ENCODE data around the gene CDH23. TPM values are rescaled to one million over a fixed set of nuclear protein-coding genes. Genes with fewer than 3 reads are reported as not detected.

CDH23 gene
- total and polyA plus RNA-seq, 5 donors: 2.4 to 6.3 (median 5.2) TPM

GRCh38 chr10:71555087-71555723 is 158.5 kb downstream of the CDH23 start:
- no peak overlapping the region for H3K4me3 ChIP-seq (ENCODE audit: low read length)
- DNase-seq: peak in 2 of 3 donors; percentile 31 to 58
- no peaks in the 10 kb centered on the region for H3K9me3 ChIP-seq (ENCODE audit: control insufficient read depth, low read length)
- no peaks in the 10 kb centered on the region for H3K27me3 ChIP-seq (ENCODE audit: control insufficient read depth, insufficient read depth)
- 65% methylated on average over 10 of the region's 10 CpGs for WGBS
- no peak for ATAC-seq
- intact Hi-C loops (cut with DNase I): no loop called here
- no peak overlapping the region for H3K27ac ChIP-seq (ENCODE audit: low read length)
- no peaks in the 10 kb centered on the region for H3K4me1 ChIP-seq (ENCODE audit: control insufficient read depth, insufficient read depth, low read length)

GRCh38 chr10:71555724-71556119 is 159.0 kb downstream of the CDH23 start:
- DNase-seq (no peak), ATAC-seq (peak in 1 of 2 donors; percentile 27)
- Histone ChIP-seq H3K4me1 (ENCODE audit: control insufficient read depth, insufficient read depth, low read length) (no peaks in the 10 kb centered on the region), H3K27ac (ENCODE audit: low read length) (no peak overlapping the region), H3K4me3 (ENCODE audit: low read length) (no peak overlapping the region), H3K9me3 (ENCODE audit: control insufficient read depth, low read length) (no peaks in the 10 kb centered on the region), H3K27me3 (ENCODE audit: control insufficient read depth, insufficient read depth) (no peaks in the 10 kb centered on the region)
- intact Hi-C loops (cut with DNase I): no loop called here
- 63% methylated on average over 1 of the region's 1 CpG for WGBS

DNA sequence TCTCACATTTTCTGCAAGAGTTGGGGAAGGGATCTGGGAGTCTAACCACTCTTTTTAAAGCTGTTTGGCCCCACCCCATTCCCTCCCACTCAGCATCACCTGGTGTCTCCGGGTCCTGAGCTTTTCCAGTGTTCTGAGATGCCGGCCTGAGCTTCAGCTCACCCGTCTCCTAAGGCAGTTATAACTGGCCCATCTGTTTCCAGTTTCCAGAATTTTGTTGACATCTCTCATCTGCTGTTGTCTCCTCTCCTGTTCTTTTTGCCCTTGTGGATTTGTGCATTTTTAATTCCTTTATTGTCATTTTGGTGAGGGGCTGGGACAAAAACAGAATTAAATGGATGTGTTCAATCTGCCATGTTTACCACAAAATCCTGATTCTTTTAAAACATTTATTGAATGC is 162.3 kb downstream of the CDH23 start:
- H3K27ac ChIP-seq (ENCODE audit: low read length): no peak overlapping the region
- intact Hi-C loops (cut with DNase I): no loop called here
- H3K27me3 ChIP-seq (ENCODE audit: control insufficient read depth, insufficient read depth): no peaks in the 10 kb centered on the region
- H3K4me1 ChIP-seq (ENCODE audit: control insufficient read depth, insufficient read depth, low read length): no peaks in the 10 kb centered on the region
- WGBS: 59% methylated on average over 3 of the region's 3 CpGs
- ATAC-seq: no peak
- H3K4me3 ChIP-seq (ENCODE audit: low read length): no peak overlapping the region
- H3K9me3 ChIP-seq (ENCODE audit: control insufficient read depth, low read length): no peaks in the 10 kb centered on the region
- peak in 1 of 3 donors; percentile 3 for DNase-seq

- 61% methylated on average over 5 of the region's 5 CpGs for WGBS
- H3K27ac ChIP-seq (ENCODE audit: low read length): no peak overlapping the region
- H3K4me3 ChIP-seq (ENCODE audit: low read length): no peak overlapping the region
- intact Hi-C loops (cut with DNase I): loop anchor here in 1 of 4 donors (10.0 kb wide), 2 partner anchors 66 to 246 kb away; partner anchors contain the start of gene SLC29A3
- no peaks in the 10 kb centered on the region for H3K27me3 ChIP-seq (ENCODE audit: control insufficient read depth, insufficient read depth)
- H3K9me3 ChIP-seq (ENCODE audit: control insufficient read depth, low read length): no peaks in the 10 kb centered on the region
- ATAC-seq: no peak
- no peak for DNase-seq
- H3K4me1 ChIP-seq (ENCODE audit: control insufficient read depth, insufficient read depth, low read length): no peaks in the 10 kb centered on the region
Measured at GRCh38 chr10:71561003-71561574, 164.4 kb downstream of the CDH23 start.

DNA sequence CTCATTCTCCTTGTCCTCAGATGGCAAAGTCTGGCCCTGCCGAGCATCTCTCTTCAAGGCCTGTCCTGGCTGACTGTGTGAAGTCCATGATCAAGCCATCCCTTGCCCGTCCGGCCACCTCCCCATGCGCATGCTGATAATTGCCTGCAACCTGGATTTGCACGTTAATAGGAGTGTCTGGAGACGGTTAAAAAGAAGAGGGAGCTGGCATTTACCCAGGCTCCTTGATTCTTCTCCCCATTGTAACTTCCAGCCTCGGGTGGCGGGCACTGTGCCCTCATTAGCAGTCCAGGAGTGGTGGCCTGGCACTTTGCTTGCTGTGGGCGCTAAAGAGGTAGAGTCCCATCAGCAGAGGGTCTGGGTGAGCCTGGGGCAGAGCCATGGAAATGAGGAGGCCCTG is 165.5 kb downstream of the CDH23 start:
- intact Hi-C loops (cut with DNase I): loop anchor here in 1 of 4 donors (10.0 kb wide), 2 partner anchors 67 to 247 kb away; partner anchors contain the start of gene SLC29A3

DNA sequence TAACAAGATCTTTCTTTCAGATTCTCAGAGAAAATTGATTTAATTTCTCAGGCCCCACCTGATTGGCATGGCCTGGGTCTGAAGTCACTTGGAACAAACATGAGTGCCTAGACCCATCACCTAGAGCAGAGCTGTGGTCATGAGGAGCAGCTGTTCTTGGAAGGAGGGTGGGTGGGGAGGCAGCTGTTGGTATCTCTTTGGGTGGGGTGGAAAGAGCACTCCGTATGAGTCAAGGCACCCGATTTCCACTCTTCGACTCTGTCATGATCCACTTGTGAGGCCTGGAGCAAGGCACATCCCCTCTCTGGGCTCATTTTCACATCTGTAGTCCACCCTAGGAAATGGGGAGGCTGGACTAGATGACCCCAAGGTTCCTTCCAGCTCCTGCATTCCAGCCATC is 166.2 kb downstream of the CDH23 start:
- Histone ChIP-seq H3K4me1 (ENCODE audit: control insufficient read depth, insufficient read depth, low read length) (no peaks in the 10 kb centered on the region), H3K27me3 (ENCODE audit: control insufficient read depth, insufficient read depth) (no peaks in the 10 kb centered on the region), H3K9me3 (ENCODE audit: control insufficient read depth, low read length) (no peaks in the 10 kb centered on the region), H3K27ac (ENCODE audit: low read length) (no peak overlapping the region), H3K4me3 (ENCODE audit: low read length) (no peak overlapping the region)
- no peak for ATAC-seq
- intact Hi-C loops (cut with DNase I): loop anchor here in 1 of 4 donors (10.0 kb wide), 2 partner anchors 68 to 248 kb away; partner anchors contain the start of gene SLC29A3
- WGBS: 91% methylated on average over 3 of the region's 3 CpGs
- DNase-seq: no peak

More for the DNA sequence above, 165.5 kb downstream of the CDH23 start:
- no peaks in the 10 kb centered on the region for H3K4me1 ChIP-seq (ENCODE audit: control insufficient read depth, insufficient read depth, low read length)
- no peaks in the 10 kb centered on the region for H3K27me3 ChIP-seq (ENCODE audit: control insufficient read depth, insufficient read depth)
- peak in 1 of 3 donors; percentile 1 for DNase-seq
- no peak overlapping the region for H3K27ac ChIP-seq (ENCODE audit: low read length)
- no peak for ATAC-seq
- no peak overlapping the region for H3K4me3 ChIP-seq (ENCODE audit: low read length)
- H3K9me3 ChIP-seq (ENCODE audit: control insufficient read depth, low read length): no peaks in the 10 kb centered on the region
- WGBS: 94% methylated on average over 9 of the region's 9 CpGs

DNA sequence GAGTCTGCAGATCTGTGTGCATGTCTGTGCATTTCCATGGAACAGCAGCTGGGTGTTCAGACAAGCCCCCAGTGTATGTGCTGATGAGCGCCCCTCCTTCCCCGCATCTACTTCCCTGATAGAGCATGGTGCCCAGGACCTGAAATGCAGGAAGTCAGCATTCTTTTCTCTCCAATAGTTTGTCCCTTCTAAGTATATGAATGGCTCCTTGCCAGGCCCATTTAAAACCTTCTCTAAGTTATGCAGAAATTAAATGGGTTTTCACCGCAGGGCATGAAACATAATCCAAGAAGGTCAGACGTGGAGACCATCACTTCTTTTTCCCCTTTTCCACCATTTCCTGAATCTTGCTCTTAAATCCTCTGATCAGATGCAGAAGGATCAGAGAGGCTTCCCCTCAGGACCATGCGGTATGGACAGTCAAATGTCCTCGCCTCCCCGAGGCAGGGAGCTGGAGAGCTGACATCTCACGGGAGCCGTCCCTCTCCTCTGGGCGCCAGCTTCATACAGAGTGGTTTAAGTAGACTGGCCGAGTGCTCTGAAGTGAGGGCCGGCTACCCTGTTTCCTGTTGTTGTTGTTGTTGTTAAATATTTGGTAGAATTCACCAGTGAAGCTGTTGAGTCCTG is 167.6 kb downstream of the CDH23 start:
- Histone ChIP-seq H3K27me3 (ENCODE audit: control insufficient read depth, insufficient read depth) (no peaks in the 10 kb centered on the region), H3K4me3 (ENCODE audit: low read length) (no peak overlapping the region), H3K4me1 (ENCODE audit: control insufficient read depth, insufficient read depth, low read length) (no peaks in the 10 kb centered on the region), H3K27ac (ENCODE audit: low read length) (no peak overlapping the region), H3K9me3 (ENCODE audit: control insufficient read depth, low read length) (no peaks in the 10 kb centered on the region)
- DNase-seq (peak in 1 of 3 donors; percentile 32), ATAC-seq (no peak)
- WGBS: 74% methylated on average over 12 of the region's 12 CpGs
- intact Hi-C loops (cut with DNase I): loop anchor here in 1 of 4 donors (10.0 kb wide), 2 partner anchors 70 to 250 kb away; partner anchors contain the start of gene SLC29A3

DNA sequence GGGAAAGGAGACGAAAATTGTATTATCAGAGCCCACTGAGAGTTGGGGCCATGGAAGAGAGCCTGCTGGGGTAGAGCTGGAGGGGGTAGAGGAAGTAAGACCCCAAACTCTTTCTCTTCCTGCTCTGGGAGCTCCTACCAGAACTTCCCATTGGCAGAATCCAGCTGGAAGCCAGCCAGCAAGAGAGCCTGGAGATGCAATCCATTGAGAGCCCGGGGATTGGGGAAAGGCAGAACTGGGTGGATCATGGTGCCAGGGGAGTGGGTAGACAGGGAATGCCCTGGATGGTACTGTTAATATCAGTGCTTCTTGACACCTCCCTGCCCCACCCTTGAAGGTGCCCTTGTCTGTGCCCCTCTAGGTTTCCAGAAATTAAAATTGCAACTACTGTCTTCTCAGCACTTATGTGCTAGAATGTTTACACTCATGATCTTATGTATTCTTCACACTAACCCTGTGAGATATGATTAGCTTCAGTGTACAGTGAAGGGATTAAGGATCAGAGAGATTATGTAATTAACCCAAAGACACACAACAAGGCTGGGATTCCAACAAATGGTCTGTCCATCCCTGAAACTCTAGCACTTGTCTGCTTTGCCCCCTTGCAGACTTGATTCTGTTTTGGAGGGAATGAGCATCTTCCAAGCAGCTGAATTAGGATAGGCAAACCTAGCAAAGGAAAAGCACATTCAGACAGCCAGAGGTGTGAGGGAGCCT is 168.7 kb downstream of the CDH23 start:
- DNase-seq (peak in 1 of 3 donors; percentile 32), ATAC-seq (no peak)
- Histone ChIP-seq H3K9me3 (ENCODE audit: control insufficient read depth, low read length) (no peaks in the 10 kb centered on the region), H3K4me1 (ENCODE audit: control insufficient read depth, insufficient read depth, low read length) (no peaks in the 10 kb centered on the region), H3K27me3 (ENCODE audit: control insufficient read depth, insufficient read depth) (no peaks in the 10 kb centered on the region), H3K27ac (ENCODE audit: low read length) (no peak overlapping the region), H3K4me3 (ENCODE audit: low read length) (no peak overlapping the region)
- intact Hi-C loops (cut with DNase I): loop anchor here in 2 of 4 donors (5.0 to 10.0 kb wide), 3 partner anchors 71 to 251 kb away; partner anchors contain the start of gene SLC29A3 (in 1 of the 2)
- WGBS: 74% methylated on average over 2 of the region's 2 CpGs

- intact Hi-C loops (cut with DNase I): loop anchor here in 2 of 4 donors (5.0 to 10.0 kb wide), 3 partner anchors 72 to 252 kb away; partner anchors contain the start of gene SLC29A3 (in 1 of the 2)
- H3K9me3 ChIP-seq (ENCODE audit: control insufficient read depth, low read length): no peaks in the 10 kb centered on the region
- H3K27ac ChIP-seq (ENCODE audit: low read length): no peak overlapping the region
- ATAC-seq: no peak
- WGBS: 94% methylated on average over 5 of the region's 5 CpGs
- H3K27me3 ChIP-seq (ENCODE audit: control insufficient read depth, insufficient read depth): no peaks in the 10 kb centered on the region
- DNase-seq: peak in 1 of 3 donors; percentile 5
- no peak overlapping the region for H3K4me3 ChIP-seq (ENCODE audit: low read length)
- H3K4me1 ChIP-seq (ENCODE audit: control insufficient read depth, insufficient read depth, low read length): no peaks in the 10 kb centered on the region
Measured at GRCh38 chr10:71567006-71567405, 170.3 kb downstream of the CDH23 start.

DNA sequence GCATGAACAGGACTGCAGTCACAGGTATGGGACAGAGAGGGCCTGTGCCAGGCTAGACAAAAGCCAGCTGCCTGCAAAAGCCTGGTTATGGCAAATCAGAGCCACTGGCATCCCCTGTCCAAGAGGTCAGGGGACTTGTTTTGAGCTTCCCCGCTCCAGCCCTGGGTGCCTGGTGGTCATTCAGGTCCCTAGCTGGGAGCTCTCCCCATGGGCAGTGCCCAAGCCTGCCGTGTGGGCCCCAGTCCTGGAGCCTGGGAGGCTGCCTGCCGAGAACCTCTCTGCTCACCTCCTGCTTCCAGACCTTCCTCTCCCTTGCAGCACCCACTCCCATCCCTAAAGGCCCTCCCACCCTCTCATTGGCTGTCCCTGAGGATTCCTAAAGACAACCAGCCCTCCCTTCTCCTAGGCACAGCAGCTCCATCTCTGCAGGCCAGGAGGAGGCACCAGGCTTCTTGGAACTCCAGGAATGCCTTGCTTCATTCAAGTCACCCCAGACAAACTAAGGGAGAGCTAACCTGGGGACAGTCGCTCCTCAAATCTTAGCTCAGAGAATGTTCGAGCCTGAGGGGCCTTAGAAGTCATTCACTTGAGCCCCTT is 172.3 kb downstream of the CDH23 start:
- ATAC-seq (no peak), DNase-seq (peak in 1 of 3 donors; percentile 18)
- H3K4me3 ChIP-seq (ENCODE audit: low read length): no peak overlapping the region
- no peaks in the 10 kb centered on the region for H3K9me3 ChIP-seq (ENCODE audit: control insufficient read depth, low read length)
- no peaks in the 10 kb centered on the region for H3K4me1 ChIP-seq (ENCODE audit: control insufficient read depth, insufficient read depth, low read length)
- 87% methylated on average over 5 of the region's 5 CpGs for WGBS
- H3K27ac ChIP-seq (ENCODE audit: low read length): no peak overlapping the region
- H3K27me3 ChIP-seq (ENCODE audit: control insufficient read depth, insufficient read depth): no peaks in the 10 kb centered on the region
- intact Hi-C loops (cut with DNase I): loop anchor here in 2 of 4 donors (5.0 to 10.0 kb wide), 3 partner anchors 74 to 254 kb away; partner anchors contain the start of gene SLC29A3 (in 1 of the 2)

Data from right cardiac atrium (tissue), 5 donors.